Stimulated activated CD4-positive, alpha-beta T cell treated with anti-CD3 and anti-CD28 coated beads, Interleukin-1b, Interleukin-23, amount 100 ng/mL, for 24 hours (primary cell): ENCODE measurements around the gene UTP15.

Experiments
- DNase-seq, 4 experiments: peaks; one replicate each; pipeline ENCODE4 v3.0.0-alpha.2; 2020; ENCODE audit warnings: low read depth in 4 of 4, low spot score in 1 of 4

Gene UTP15

GRCh38 chr5:73564018-73564417, 1.5 kb upstream of the UTP15 start:
- DNase-seq = no peak

DNA sequence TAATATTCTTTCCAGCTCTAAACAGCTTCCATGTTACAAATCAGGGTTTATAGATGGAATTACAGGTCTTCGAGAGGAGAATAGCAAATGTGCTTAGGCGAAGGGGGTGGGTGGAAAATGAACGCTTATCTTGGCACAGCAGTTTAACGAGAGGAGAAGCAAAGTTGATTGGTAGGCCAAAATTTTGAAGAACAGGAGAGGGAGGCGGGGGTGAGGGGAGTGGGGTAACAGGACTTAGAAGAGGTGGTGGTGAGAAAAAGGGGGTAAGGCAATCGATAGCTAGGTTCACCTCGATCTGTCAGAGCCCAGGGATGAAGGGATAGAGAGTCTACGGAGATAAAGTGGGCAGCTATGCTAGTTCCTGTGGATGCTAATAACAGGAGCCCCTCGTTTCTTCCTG, 868 bp upstream of the UTP15 start:
- DNase-seq = no peak

- DNase-seq = no peak
These were observed 515 bp downstream of the UTP15 start for GRCh38 chr5:73565969-73566547.

GRCh38 chr5:73582285-73583145, 17.0 kb downstream of the UTP15 start:
- DNase-seq = no peak

GRCh38 chr5:73587923-73588322, 22.4 kb downstream of the UTP15 start:
- DNase-seq = no peak

- peak in 3 of 4 experiments; percentile 25 to 41 (median 35) for DNase-seq
These were observed 25.7 kb downstream of the UTP15 start for GRCh38 chr5:73591102-73591695.

- DNase-seq = no peak
These were observed 26.4 kb downstream of the UTP15 start for GRCh38 chr5:73591698-73592501.

DNA sequence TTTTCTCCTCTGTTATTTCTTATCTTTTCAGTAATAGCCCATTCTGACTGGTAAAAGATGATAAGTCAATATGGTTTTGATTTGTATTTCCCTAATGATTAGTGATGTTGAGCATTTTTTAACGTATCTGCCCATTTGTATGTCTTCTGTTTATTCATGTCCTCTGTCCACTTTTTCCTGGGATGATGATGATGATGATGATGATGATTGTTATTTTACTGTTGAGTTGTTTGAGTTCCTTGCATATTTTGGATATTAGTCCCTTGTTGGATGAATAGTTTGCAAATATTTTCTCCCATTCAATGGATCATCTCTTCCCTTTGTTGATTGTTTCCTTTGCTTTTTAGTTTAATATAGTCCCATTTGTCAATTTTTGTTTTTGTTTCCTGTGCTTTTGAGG, 27.0 kb downstream of the UTP15 start:
- no peak for DNase-seq

GRCh38 chr5:73596705-73597328, 31.3 kb downstream of the UTP15 start:
- peak in 1 of 4 experiments; percentile 9 for DNase-seq

- DNase-seq = no peak
These were observed 33.8 kb downstream of the UTP15 start for GRCh38 chr5:73599380-73599779.

DNA sequence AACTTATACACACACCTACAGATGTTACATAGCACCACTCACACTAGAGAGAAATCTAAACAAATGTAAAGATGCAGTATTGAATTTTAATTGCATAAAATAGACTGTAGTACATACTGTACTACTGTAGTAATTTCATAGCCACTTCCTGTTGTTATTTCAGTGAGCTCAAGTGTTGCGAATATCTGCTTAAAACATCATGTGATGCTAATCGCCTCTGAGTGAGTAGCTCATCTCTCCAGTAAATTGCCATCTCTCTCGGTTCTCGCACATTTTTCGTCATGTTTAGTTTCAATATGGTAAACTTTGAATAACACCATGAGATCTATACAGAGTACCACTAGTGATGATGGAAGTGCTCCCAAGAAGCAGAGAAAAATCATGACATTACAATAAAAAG, 38.5 kb downstream of the UTP15 start:
- DNase-seq = no peak

DNA sequence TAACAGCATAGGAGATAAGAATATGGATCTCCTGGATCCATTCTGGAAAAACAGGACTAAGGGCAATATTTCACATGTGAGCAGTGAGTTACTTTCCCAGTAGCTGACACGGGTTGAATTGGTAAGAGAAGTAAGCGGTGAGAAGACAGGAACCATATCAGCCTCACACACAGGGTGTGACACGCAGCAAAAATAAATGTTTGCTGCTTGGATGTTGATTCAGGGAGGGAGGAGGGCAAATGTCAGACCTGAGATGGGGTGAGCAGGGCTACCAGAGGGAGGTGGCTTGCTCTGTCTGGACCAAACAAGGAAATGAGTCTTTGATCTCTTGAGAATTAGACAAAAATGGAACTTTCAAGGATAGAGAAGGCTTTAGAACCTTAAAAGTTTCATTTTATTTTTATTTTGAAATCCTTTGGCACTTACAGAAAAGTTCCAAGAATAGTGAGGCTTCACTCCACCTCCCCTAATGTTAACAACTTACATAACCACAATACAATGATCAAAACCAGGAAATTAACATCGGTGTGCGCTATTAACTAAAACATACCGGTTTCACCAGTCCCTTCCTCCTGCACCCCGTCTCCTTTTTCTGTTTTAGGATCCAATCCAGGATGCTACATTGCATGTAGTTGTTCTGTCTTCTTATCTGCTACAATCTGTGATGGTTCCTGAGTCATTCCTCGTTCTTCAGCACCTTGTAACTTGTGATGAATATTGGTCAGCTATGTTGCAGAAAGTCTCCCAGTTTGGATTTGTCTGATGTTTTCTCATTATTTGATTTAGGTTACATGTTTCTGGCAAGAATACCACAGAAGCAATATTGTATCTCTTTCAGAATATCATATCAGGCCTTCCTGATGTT, 39.9 kb downstream of the UTP15 start:
- DNase-seq = no peak

DNA sequence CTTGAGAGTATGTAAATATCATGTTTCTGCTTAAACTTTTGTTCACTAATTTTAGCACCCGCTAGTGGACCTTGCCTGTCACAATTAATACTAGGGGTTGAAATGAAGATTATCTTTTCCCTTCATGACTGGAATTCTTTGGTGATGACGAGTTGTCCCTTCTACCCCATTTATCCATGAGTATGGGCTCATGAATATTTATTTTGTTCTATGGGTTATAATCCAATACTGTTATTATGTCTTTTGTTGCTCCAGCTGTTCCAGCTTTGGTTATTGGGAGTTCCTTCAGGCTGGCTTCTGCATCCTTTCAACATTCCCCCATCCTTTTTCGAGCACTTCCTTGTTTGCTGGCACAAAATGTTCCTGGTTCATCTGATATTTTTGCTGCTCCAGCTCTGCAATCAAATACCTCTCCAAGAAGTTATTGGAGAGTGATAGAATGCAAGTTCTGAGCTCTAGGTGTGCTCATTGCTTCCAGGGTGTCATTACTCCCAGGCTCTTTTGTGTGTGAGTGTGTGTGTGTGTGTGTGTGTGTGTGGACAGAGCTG, 40.7 kb downstream of the UTP15 start:
- no peak for DNase-seq

- no peak for DNase-seq
These were observed 41.7 kb downstream of the UTP15 start for GRCh38 chr5:73607228-73607627.

DNA sequence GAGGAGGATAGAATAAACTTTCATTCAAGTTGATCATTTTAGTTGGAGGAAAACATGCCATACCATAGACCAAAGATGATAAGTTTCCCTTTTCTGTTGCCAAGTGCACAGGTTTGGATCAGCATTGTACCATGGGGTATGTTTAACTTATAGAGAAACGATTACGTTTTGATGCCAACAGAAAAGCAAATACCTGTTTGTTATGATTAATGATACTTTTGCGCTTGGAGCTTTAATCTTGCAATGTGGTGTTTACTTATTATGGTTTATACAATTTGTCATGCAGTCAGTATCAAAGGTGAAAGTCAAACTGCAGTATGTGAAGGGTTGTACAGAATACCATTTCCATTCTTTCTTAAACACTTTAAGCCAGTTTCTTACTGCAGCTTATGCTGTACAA, 47.3 kb downstream of the UTP15 start:
- DNase-seq = no peak

- no peak for DNase-seq
These were observed 49.5 kb downstream of the UTP15 start for GRCh38 chr5:73615085-73615484.

DNA sequence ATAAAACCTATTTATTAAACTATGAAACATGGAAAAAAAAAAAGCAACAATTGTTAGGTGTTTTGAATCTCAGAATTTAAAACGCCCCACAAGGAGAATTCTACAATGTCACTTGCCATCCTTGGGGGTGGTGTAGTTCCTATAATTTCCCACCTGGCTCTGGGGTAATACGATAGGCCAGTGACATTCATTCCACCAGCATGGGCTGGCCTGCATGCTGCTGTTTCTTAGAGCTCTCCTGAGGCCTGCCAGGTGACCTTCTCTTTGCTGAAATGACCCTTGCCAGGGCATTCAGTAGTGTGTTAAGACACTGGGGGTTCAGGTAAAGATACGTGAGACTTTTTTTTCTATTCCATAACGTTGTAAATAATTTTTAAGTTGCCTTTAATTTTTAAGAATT, 50.4 kb downstream of the UTP15 start:
- DNase-seq = no peak

GRCh38 chr5:73617510-73618279, 52.2 kb downstream of the UTP15 start:
- DNase-seq = no peak
